A549 (cell line): Measurements from ENCODE around the gene CDK14. TPM values are rescaled to one million over a fixed set of nuclear protein-coding genes. Genes with fewer than 3 reads are reported as not detected.

Experiments
- ATAC-seq, 2 experiments: fragments of 200-7000 bp in 1 of 2; fragments of >200 bp in 1 of 2; cut with Nextera tagmentation in 1 of 2; cut with Tn5 transposase in 1 of 2; 3 replicates each; pipeline versions ENCODE4 v1.8.0 to v1.9.1; 2018 to 2020; ENCODE audit warnings: mild to moderate bottlenecking in 1 of 2, moderate library complexity in 1 of 2
- CTCF ChIA-PET: fragments of 300-600 bp; sonication (Branson Sonifier 250); formaldehyde crosslinking; extraction: SDS; loops from one replicate; lab custom pipeline; 2021; ENCODE audit warnings: antibody characterized with exemption, inconsistent platforms; lab: Yijun Ruan, JAX
- POLR2A ChIA-PET: fragments of 350-600 bp; formaldehyde crosslinking; extraction: SDS; loops from one replicate; lab custom pipeline; 2021; ENCODE audit warnings: antibody characterized with exemption, inconsistent platforms; lab: Yijun Ruan, JAX
- DNase-seq, 2 experiments: peaks; one replicate each; pipeline versions ENCODE4 v3.0.0 to v3.0.0-alpha.2; 2011 to 2016; ENCODE audit warnings: low read depth in 1 of 2, low spot score in 1 of 2
- FAIRE-seq: peaks from 2 replicates; lab custom pipeline; 2011; peaks lifted over from hg19 to GRCh38; lab: Jason Lieb, UNC
- H3K27ac ChIP-seq, 2 experiments: fragments of >200 bp; sonication (Bioruptor Twin); formaldehyde crosslinking; 3 replicates each; pipeline ENCODE4 v1.5.1; 2016 to 2017
- H3K4me1 ChIP-seq: fragments of >200 bp; sonication (Bioruptor Twin); formaldehyde crosslinking; 3 replicates; pipeline ENCODE4 v1.6.1; 2016
- H3K4me2 ChIP-seq: fragments of >200 bp; sonication (Bioruptor Twin); formaldehyde crosslinking; 3 replicates; pipeline ENCODE4 v1.6.1; 2016
- H3K4me3 ChIP-seq: fragments of >200 bp; sonication (Bioruptor Twin); formaldehyde crosslinking; 3 replicates; pipeline ENCODE4 v1.5.1; 2016
- H3K9me3 ChIP-seq: fragments of >200 bp; sonication (Bioruptor Twin); formaldehyde crosslinking; 3 replicates; pipeline ENCODE4 v1.6.1; 2016
- BHLHE40 ChIP-seq: IDR thresholded peaks from 2 replicates; pipeline ENCODE4 v1.6.1; 2012; ENCODE audit warnings: low read depth, low read length, inconsistent platforms
- CBX2 ChIP-seq: fragments of 200-600 bp; sonication (generic); IDR thresholded peaks from 2 replicates; pipeline ENCODE4 v1.6.1; 2016; ENCODE audit warnings: low read depth, mild to moderate bottlenecking, borderline replicate concordance
- CBX8 ChIP-seq: fragments of 200-600 bp; sonication (generic); IDR thresholded peaks from 2 replicates; pipeline ENCODE4 v1.6.1; 2016
- CEBPB ChIP-seq, 2 experiments: fragments of >200 bp in 1 of 2; sonication (Bioruptor Twin) in 1 of 2; formaldehyde crosslinking in 1 of 2; IDR thresholded peaks; 2 replicates each; pipeline ENCODE4 v1.6.1; 2012 to 2016
- CHD2 ChIP-seq: fragments of 150-350 bp; IDR thresholded peaks from 2 replicates; pipeline ENCODE4 v1.6.1; 2014; ENCODE audit warnings: low read length; ENCODE audit not compliant: partially characterized antibody
- EHF ChIP-seq: fragments of 250-450 bp; sonication (Bioruptor Pico); IDR thresholded peaks from 2 replicates; pipeline ENCODE4 v1.5.0; 2020; ENCODE audit warnings: mild to moderate bottlenecking
- ESRRA ChIP-seq: fragments of 150-350 bp; IDR thresholded peaks from 2 replicates; pipeline ENCODE4 v1.6.1; 2014; ENCODE audit warnings: mild to moderate bottlenecking, low read length, borderline replicate concordance
- FOSB ChIP-seq: fragments of 250-450 bp; sonication (Bioruptor Pico); IDR thresholded peaks from 2 replicates; pipeline ENCODE4 v1.5.0; 2020; ENCODE audit warnings: mild to moderate bottlenecking, moderate library complexity
- HDAC2 ChIP-seq: fragments of 200-600 bp; sonication (generic); IDR thresholded peaks from 2 replicates; pipeline ENCODE4 v1.6.1; 2016
- HOXB5 ChIP-seq: fragments of 250-450 bp; sonication (Bioruptor Pico); IDR thresholded peaks from 2 replicates; pipeline ENCODE4 v1.5.0; 2020; ENCODE audit warnings: mild to moderate bottlenecking, moderate library complexity
- KDM5A ChIP-seq: fragments of 200-600 bp; sonication (generic); IDR thresholded peaks from 2 replicates; pipeline ENCODE4 v1.6.1; 2016; ENCODE audit warnings: antibody characterized with exemption, mild to moderate bottlenecking
- MAFK ChIP-seq: fragments of 450-650 bp; IDR thresholded peaks from 2 replicates; pipeline ENCODE4 v1.6.1; 2014; ENCODE audit not compliant: partially characterized antibody
- MYC ChIP-seq: IDR thresholded peaks from 2 replicates; pipeline ENCODE4 v1.6.1; 2012; ENCODE audit warnings: mild to moderate bottlenecking, inconsistent platforms, low read length, improper control_type of control experiment, borderline replicate concordance
- NPAS2 ChIP-seq: fragments of 250-450 bp; sonication (Bioruptor Pico); IDR thresholded peaks from 2 replicates; pipeline ENCODE4 v1.8.0; 2022; ENCODE audit warnings: mild to moderate bottlenecking, moderate library complexity, borderline replicate concordance
- NR3C1 ChIP-seq: fragments of >200 bp; sonication (Bioruptor Twin); formaldehyde crosslinking; IDR thresholded peaks from 3 replicates; pipeline ENCODE4 v1.6.1; 2017
- POLR2AphosphoS2 ChIP-seq: conservative IDR thresholded peaks from 2 replicates; pipeline ENCODE4 v1.6.1; 2012; ENCODE audit warnings: low read length, improper control_type of control experiment, inconsistent platforms
- REST ChIP-seq: fragments of 200-600 bp; sonication (generic); IDR thresholded peaks from 2 replicates; pipeline ENCODE4 v1.6.1; 2016; ENCODE audit warnings: antibody characterized with exemption, mild to moderate bottlenecking, moderate library complexity
- RFX5 ChIP-seq: fragments of 450-650 bp; IDR thresholded peaks from 2 replicates; pipeline ENCODE4 v1.7.1; 2014; ENCODE audit warnings: antibody characterized with exemption, mild to moderate bottlenecking, moderate library complexity
- RNF2 ChIP-seq: fragments of 200-600 bp; sonication (generic); IDR thresholded peaks from 2 replicates; pipeline ENCODE4 v1.6.1; 2016; ENCODE audit warnings: low read depth, mild to moderate bottlenecking, antibody characterized with exemption, moderate library complexity, borderline replicate concordance
- SREBF2 ChIP-seq: fragments of 450-650 bp; IDR thresholded peaks from 2 replicates; pipeline ENCODE4 v1.6.1; 2014; ENCODE audit warnings: mild to moderate bottlenecking, moderate library complexity
- ZC3H11A ChIP-seq: fragments of 450-650 bp; IDR thresholded peaks from 2 replicates; pipeline ENCODE4 v1.6.1; 2014; ENCODE audit warnings: antibody characterized with exemption, mild to moderate bottlenecking
- ZFP36 ChIP-seq: fragments of 450-650 bp; IDR thresholded peaks from 2 replicates; pipeline ENCODE4 v1.6.1; 2014; ENCODE audit warnings: borderline replicate concordance; ENCODE audit not compliant: partially characterized antibody
- WGBS: methylation state at CpG from one replicate; pipeline ENCODE4 v1.1.6; 2017; ENCODE audit errors: missing lambda C conversion rate; 5-methylcytosine and 5-hydroxymethylcytosine counted together
- polyA plus RNA-seq, 4 experiments: library from polyadenylated mRNA; depleted of rRNA in 3 of 4; stranded (reverse); fragments of >200 nt; fragmentation: RNase III in 1 of 4; extraction: RNeasy Plus Mini Kit Qiagen cat#74134 plus additional on column Dnase treatment in 1 of 4; gene quantifications; 2 replicates in 3 of 4; 3 replicates in 1 of 4; pipeline ENCODE4 v1.2.3, GENCODE V29; 2011 to 2017
- TF ChIP-seq, protein P1 (sequence below): fragments of 450-650 bp; IDR thresholded peaks from 2 replicates; pipeline ENCODE4 v1.6.1; 2014; ENCODE audit warnings: antibody characterized with exemption
- TF ChIP-seq, protein P2 (sequence below): fragments of 150-350 bp; IDR thresholded peaks from 2 replicates; pipeline ENCODE4 v1.6.1; 2014; ENCODE audit warnings: low read depth, mild to moderate bottlenecking, low read length

Gene CDK14
- polyA plus RNA-seq, 2 of the 4 experiments (the other 2 are of a cell fraction), result 0.21 to 0.23 TPM

DNA sequence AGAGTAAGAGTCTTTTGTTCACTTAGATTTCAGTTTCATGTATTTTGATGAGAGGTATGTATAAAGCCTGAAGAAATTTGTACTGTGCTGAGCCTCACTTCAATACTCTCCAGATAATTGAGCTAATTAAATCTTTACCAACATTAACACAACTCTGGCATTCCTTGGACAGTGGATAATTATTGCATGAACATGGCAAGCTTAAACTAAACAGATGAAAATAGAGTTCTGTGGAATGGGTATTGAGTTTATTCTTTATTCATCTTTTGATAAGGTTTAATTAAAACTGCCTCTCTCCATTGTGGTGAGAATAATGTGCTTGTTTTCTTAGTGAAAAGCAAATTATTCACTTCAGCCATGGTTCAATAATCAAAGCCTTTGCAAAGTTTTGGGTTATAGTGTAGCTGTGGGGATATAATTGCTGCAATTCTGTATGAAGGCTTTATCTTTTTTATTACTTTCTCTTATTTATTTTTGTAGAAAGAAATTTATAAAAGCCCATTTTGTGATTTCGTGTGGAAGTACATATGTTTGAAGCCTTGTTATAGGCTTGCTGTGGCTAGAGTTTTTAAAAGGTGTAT lies 541.8 kb downstream of the CDK14 start:
- no peaks in the 10 kb centered on the region for H3K9me3 ChIP-seq
- DNase-seq (no peak), ATAC-seq (no peak), FAIRE-seq (no peak)
- WGBS, result 2% methylated on average over 1 of the region's 1 CpG
- TF ChIP-seq MAFK (no peak), POLR2AphosphoS2 (no peak), RFX5 (no peak), MYC (no peak), CHD2 (no peak), ZC3H11A (no peak), EHF (no peak), FOSB (CRISPR knock-in tag) (no peak), BHLHE40 (no peak), SREBF2 (no peak), CBX8 (no peak), NPAS2 (CRISPR knock-in tag) (no peak), CEBPB (IDR thresholded peaks at IDR 0.05) (no peak), HDAC2 (no peak), CBX2 (no peak), ESRRA (no peak), KDM5A (no peak), HOXB5 (no peak)
- TF ChIP-seq, protein P1, sequence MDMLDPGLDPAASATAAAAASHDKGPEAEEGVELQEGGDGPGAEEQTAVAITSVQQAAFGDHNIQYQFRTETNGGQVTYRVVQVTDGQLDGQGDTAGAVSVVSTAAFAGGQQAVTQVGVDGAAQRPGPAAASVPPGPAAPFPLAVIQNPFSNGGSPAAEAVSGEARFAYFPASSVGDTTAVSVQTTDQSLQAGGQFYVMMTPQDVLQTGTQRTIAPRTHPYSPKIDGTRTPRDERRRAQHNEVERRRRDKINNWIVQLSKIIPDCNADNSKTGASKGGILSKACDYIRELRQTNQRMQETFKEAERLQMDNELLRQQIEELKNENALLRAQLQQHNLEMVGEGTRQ, result no peak
- TF ChIP-seq, protein P2, sequence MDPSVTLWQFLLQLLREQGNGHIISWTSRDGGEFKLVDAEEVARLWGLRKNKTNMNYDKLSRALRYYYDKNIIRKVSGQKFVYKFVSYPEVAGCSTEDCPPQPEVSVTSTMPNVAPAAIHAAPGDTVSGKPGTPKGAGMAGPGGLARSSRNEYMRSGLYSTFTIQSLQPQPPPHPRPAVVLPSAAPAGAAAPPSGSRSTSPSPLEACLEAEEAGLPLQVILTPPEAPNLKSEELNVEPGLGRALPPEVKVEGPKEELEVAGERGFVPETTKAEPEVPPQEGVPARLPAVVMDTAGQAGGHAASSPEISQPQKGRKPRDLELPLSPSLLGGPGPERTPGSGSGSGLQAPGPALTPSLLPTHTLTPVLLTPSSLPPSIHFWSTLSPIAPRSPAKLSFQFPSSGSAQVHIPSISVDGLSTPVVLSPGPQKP, result no peak
- H3K4me3 ChIP-seq, result no peak overlapping the region
- no peak overlapping the region for H3K27ac ChIP-seq
- POLR2A ChIA-PET, result no interaction called here
- no peaks in the 10 kb centered on the region for H3K4me1 ChIP-seq
- H3K4me2 ChIP-seq, result no peak overlapping the region
- CTCF ChIA-PET, result no interaction called here

DNA sequence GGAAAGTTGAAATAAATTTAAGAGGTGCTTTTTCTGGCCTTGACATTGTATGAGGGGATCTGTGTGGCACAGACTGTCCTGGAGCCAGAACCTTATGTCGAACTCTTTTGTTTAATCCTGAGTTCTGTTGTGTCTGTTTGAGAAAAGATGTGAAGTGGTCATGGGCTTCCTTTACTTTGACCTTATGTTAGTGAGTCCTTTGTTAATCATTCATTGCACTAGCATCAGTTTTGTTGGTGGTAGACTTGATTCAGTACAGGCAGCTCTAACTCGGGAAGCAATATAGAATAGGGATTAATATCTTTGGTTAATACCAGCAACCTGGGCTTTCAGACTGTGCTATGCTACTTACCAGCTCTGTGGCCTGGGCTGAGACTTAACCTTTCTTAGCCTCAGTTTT lies 544.2 kb downstream of the CDK14 start:
- ChIA-PET POLR2A (no interaction called here), CTCF (no interaction called here)
- no peak for TF ChIP-seq NR3C1
- no peak for TF ChIP-seq REST
- no peak for TF ChIP-seq FOSB (CRISPR knock-in tag)
- TF ChIP-seq, protein P1, result no peak
- TF ChIP-seq RNF2, result no peak
- no peak for TF ChIP-seq ZFP36
- Histone ChIP-seq H3K4me2 (no peak overlapping the region), H3K4me1 (no peaks in the 10 kb centered on the region), H3K27ac (no peak overlapping the region), H3K4me3 (no peak overlapping the region), H3K9me3 (no peaks in the 10 kb centered on the region)
- no peak for ATAC-seq
- 9% methylated on average over 2 of the region's 2 CpGs for WGBS
- FAIRE-seq, result no peak
- no peak for DNase-seq
